GM12878 (cell line): ENCODE measurements around the gene MAST2. TPM values are rescaled to one million over a fixed set of nuclear protein-coding genes. Genes with fewer than 3 reads are reported as not detected.

Experiments
- FOXK2 ChIP-seq: fragments of 450-650 bp; IDR thresholded peaks from 2 replicates; pipeline ENCODE4 v1.6.1; 2017; ENCODE audit warnings: mild to moderate bottlenecking, moderate library complexity
- RBBP5 ChIP-seq: fragments of 200-600 bp; sonication (generic); conservative IDR thresholded peaks from 2 replicates; pipeline ENCODE4 v1.6.1; 2016
- RELA ChIP-seq: fragments of 450-650 bp; IDR thresholded peaks from 2 replicates; pipeline ENCODE4 v1.8.0; 2014; ENCODE audit warnings: borderline replicate concordance; ENCODE audit not compliant: partially characterized antibody
- SREBF2 ChIP-seq: IDR thresholded peaks from 2 replicates; pipeline ENCODE4 v1.6.1; 2012; ENCODE audit warnings: mild to moderate bottlenecking, low read length
- ZBTB40 ChIP-seq: fragments of 450-650 bp; IDR thresholded peaks from 2 replicates; pipeline ENCODE4 v1.6.1; 2016; ENCODE audit warnings: mild to moderate bottlenecking, moderate library complexity, borderline replicate concordance
- ZNF622 ChIP-seq: fragments of 450-650 bp; IDR thresholded peaks from 2 replicates; pipeline ENCODE4 v1.6.1; 2017; ENCODE audit warnings: mild to moderate bottlenecking, inconsistent platforms
- polyA plus RNA-seq, 11 experiments: library from polyadenylated mRNA; depleted of rRNA in 4 of 11; unstranded in 6 of 11; stranded (reverse) in 5 of 11; fragments of >200 nt; fragmentation: Nextera tagmentation in 4 of 11; fragmentation: Illumina TruSeq in 1 of 11; extraction: Ambion mirVana in 4 of 11; extraction: Trizol in 1 of 11; gene quantifications; 1 replicate in 1 of 11; 2 replicates in 10 of 11; pipeline versions ENCODE4 v1.2.1 to v1.2.3, GENCODE V29; 2011 to 2016; ENCODE audit warnings: inconsistent platforms in 2 of 11, missing spikeins in 2 of 11, low read depth in 1 of 11
- total RNA-seq, 4 experiments: library from RNA; depleted of rRNA in 3 of 4; stranded (reverse); fragments of >200 nt in 3 of 4; fragmentation: Illumina TruSeq in 1 of 4; extraction: Trizol in 1 of 4; gene quantifications; 2 replicates each; pipeline versions ENCODE4 v1.2.1 to v1.2.3, GENCODE V29; 2013 to 2021
- TF ChIP-seq, protein P1 (sequence below): fragments of 150-350 bp; IDR thresholded peaks from 2 replicates; pipeline ENCODE4 v1.6.1; 2016; ENCODE audit warnings: low read depth, low read length

Gene MAST2
- total and polyA plus RNA-seq, 10 of the 15 experiments (the other 5 are each of a cell fraction or from before 2014, with no cell fraction given): 1.0 to 28.7 (median 13.8) TPM

DNA sequence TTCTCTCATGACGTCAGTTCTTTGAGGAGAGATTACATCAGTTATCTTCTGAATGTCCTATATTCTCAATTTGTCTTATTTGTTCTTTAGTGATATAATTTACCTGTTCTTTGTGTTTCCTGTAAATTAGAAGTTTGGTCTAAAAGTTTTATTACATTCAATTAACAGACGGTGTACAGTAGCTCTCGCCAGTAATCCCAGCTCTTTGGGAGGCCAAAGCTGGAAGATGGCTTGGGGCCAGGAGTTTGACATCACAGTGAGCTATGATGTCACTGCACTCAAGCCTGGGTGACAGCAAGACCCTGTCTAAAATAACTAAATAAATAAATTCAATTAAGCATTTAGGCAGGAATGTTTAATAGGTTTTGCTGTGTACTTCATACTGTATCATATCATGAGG lies 27.6 kb upstream of the MAST2 start (continued):
- no peak for TF ChIP-seq ZBTB40
- TF ChIP-seq SREBF2: no peak
- TF ChIP-seq, protein P1, sequence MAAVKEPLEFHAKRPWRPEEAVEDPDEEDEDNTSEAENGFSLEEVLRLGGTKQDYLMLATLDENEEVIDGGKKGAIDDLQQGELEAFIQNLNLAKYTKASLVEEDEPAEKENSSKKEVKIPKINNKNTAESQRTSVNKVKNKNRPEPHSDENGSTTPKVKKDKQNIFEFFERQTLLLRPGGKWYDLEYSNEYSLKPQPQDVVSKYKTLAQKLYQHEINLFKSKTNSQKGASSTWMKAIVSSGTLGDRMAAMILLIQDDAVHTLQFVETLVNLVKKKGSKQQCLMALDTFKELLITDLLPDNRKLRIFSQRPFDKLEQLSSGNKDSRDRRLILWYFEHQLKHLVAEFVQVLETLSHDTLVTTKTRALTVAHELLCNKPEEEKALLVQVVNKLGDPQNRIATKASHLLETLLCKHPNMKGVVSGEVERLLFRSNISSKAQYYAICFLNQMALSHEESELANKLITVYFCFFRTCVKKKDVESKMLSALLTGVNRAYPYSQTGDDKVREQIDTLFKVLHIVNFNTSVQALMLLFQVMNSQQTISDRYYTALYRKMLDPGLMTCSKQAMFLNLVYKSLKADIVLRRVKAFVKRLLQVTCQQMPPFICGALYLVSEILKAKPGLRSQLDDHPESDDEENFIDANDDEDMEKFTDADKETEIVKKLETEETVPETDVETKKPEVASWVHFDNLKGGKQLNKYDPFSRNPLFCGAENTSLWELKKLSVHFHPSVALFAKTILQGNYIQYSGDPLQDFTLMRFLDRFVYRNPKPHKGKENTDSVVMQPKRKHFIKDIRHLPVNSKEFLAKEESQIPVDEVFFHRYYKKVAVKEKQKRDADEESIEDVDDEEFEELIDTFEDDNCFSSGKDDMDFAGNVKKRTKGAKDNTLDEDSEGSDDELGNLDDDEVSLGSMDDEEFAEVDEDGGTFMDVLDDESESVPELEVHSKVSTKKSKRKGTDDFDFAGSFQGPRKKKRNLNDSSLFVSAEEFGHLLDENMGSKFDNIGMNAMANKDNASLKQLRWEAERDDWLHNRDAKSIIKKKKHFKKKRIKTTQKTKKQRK: no peak
- TF ChIP-seq RBBP5: no peak
- TF ChIP-seq FOXK2: no peak
- TF ChIP-seq RELA: no peak
- TF ChIP-seq ZNF622: no peak
- TF ChIP-seq, all 136 proteins: peak for 0
